CD4-positive, alpha-beta T cell treated with Interleukin-21 for 1 hour (primary cell): ENCODE results near the gene BRAF.
"Not testable (repeated sequence)": the region's sequence is repeated elsewhere in the genome, so short reads cannot be mapped to it uniquely, and the experiment has no call there.

Source experiments
- DNase-seq: peaks from one replicate; pipeline ENCODE4 v3.0.0-alpha.2; 2020

BRAF gene

GRCh38 chr7:140677496-140677895, 247.2 kb downstream of the BRAF start:
- no peak for DNase-seq

- not testable (repeated sequence) for DNase-seq
Observed at GRCh38 chr7:140676956-140677355, 247.8 kb downstream of the BRAF start.

- DNase-seq, result no peak
Observed at GRCh38 chr7:140676306-140676705, 248.4 kb downstream of the BRAF start.

GRCh38 chr7:140675726-140676125, 249.0 kb downstream of the BRAF start:
- no peak for DNase-seq

GRCh38 chr7:140674899-140675701, 249.6 kb downstream of the BRAF start:
- no peak for DNase-seq

- no peak for DNase-seq
Observed at GRCh38 chr7:140674356-140674800, 250.4 kb downstream of the BRAF start.

GRCh38 chr7:140673774-140674155, 251.0 kb downstream of the BRAF start:
- DNase-seq, result no peak

- DNase-seq, result peak; percentile 60
Observed at GRCh38 chr7:140673063-140673773, 251.5 kb downstream of the BRAF start.

- peak; percentile 66 for DNase-seq
Observed at GRCh38 chr7:140672382-140673062, 252.2 kb downstream of the BRAF start, which contains the start of gene ADCK2. ADCK2 (plus strand) TSS chr7:140672945; CDS start chr7:140673331, 386 bp downstream.

GRCh38 chr7:140671966-140672365, 252.8 kb downstream of the BRAF start:
- no peak for DNase-seq

GRCh38 chr7:140670343-140670935, 254.3 kb downstream of the BRAF start:
- no peak for DNase-seq

GRCh38 chr7:140669862-140670261, 254.9 kb downstream of the BRAF start:
- not testable (repeated sequence) for DNase-seq

- DNase-seq, result no peak
Observed at GRCh38 chr7:140669352-140669751, 255.4 kb downstream of the BRAF start.
